ENCODE results near the gene PTGES3.
A peak's percentile ranks its signal among the peaks of the same experiment; 100 is the strongest.

The PTGES3 gene

GRCh38 chr12:56635806-56636674 lies 52.0 kb downstream of the PTGES3 start (continued):
- TF ChIP-seq ZNF692 (tag by site-specific recombination; IDR thresholded peaks at IDR 0.05): peak; percentile 68
- 0 out of 2 replicates have a peak, but pooled peaks have one; percentile 49 for TF ChIP-seq KLF16 (tag by site-specific recombination; IDR thresholded peaks at IDR 0.05)
- TF ChIP-seq ZIC2 (tag by site-specific recombination; IDR thresholded peaks at IDR 0.05): peak; percentile 73
- 0 out of 2 replicates have a peak, but pooled peaks have one; percentile 22 for TF ChIP-seq ZNF423 (tag by site-specific recombination; IDR thresholded peaks at IDR 0.05)
- TF ChIP-seq OSR2 (tag by site-specific recombination; IDR thresholded peaks at IDR 0.05): peak; percentile 60

DNA sequence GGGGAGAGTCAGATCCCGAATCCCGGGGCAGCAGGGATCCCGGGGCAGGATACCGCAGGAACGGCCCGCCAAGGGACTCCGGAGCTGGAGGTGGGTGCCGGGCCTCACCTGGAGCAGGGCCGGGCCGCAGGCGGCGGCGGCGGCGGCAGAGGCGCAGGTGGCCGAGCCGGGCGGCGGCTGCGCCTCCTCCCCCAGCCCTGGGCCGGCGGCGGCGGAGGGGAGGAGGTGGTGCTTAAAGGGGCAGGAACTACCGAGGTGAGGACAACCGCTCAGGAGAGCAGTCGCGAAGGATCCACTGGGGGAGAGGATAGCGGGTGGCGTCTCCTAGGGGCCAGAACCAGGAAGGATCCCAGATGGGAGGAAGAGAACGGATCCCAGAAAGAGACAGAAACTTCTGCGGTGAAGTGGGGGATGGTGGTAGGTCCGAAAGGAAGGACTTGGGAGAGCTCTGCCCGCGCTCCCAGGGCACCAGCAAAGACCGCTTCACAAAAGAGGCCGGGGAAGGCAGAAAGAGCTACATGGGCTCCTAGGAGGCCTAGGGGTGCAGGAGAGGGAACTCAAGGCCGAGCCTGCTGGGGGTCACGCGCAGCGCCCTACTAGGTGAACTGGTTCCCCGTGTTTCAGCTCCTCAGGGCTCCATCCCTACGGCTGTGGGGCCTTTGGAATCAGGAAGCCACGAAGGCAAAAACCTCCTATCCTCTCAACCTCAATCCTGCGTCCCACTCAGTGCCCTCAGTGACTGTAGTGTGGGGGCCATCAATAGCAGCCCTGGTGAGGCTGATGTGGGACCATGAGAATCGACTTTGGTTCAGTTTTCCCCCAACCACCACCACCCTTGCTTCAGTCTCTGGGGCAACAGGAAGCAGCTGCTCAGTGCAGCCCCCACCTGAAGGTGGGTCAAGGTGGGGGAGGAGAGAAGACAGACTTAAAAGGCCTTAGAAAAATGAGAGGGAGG lies 53.0 kb downstream of the PTGES3 start:
- peaks cover 25% of the 10 kb centered on the region for H3K4me1 ChIP-seq (ENCODE audit: control insufficient read depth, insufficient read depth, low read length)
- POLR2A ChIA-PET: interaction anchor here (0.6 to 3.7 kb wide), 15 partner anchors 9 to 1298 kb away, joined by 3 to 77 read pairs (median 4); partner anchors contain the start of genes ATP5F1B, MYL6, NACA and PRIM1
- CTCF ChIA-PET: interaction anchor here (0.5 to 3.1 kb wide), 24 partner anchors 7 to 881 kb away, joined by 3 to 56 read pairs (median 8); partner anchors contain the start of genes ATP5F1B, RBMS2 and ZC3H10
- H3K4me3 ChIP-seq (ENCODE audit: low read depth, low read length): peak overlapping the region; percentile 76
- peaks cover 22 to 29% of the 10 kb centered on the region in 2 experiments for H3K36me3 ChIP-seq (ENCODE audit: control insufficient read depth in 2 of 2, insufficient read depth in 1 of 2, low read length in 2 of 2)
- no peaks in the 10 kb centered on the region for H3K9me3 ChIP-seq (ENCODE audit: control insufficient read depth, insufficient read depth, low read depth, low read length)
- H3K27ac ChIP-seq (ENCODE audit: extremely low read depth, low read depth, low read length): peak overlapping the region; percentile 91
- peak; percentile 11; the same call in 1 of the 2 replicates for TF ChIP-seq PRDM4 (tag by site-specific recombination; IDR thresholded peaks at IDR 0.05)
- TF ChIP-seq GLIS2 (tag by site-specific recombination; IDR thresholded peaks at IDR 0.05): peak; percentile 81
- peak; percentile 73 for TF ChIP-seq ZBTB48 (tag by site-specific recombination; IDR thresholded peaks at IDR 0.05)
- peak; percentile 10; the same call in 1 of the 2 replicates for TF ChIP-seq ZBTB20 (tag by site-specific recombination; IDR thresholded peaks at IDR 0.05)
- peak; percentile 94 for TF ChIP-seq IKZF3 (tag by site-specific recombination; IDR thresholded peaks at IDR 0.05)
- TF ChIP-seq BCL11A (tag by site-specific recombination; IDR thresholded peaks at IDR 0.05; ENCODE audit: low read depth): peak; percentile 36; the same call in 1 of the 2 replicates
- TF ChIP-seq ZSCAN16 (tag by site-specific recombination; IDR thresholded peaks at IDR 0.05): no peak
- TF ChIP-seq ZBTB17 (tag by site-specific recombination; IDR thresholded peaks at IDR 0.05): peak; percentile 94
- TF ChIP-seq ZNF600 (tag by site-specific recombination; IDR thresholded peaks at IDR 0.05): peak; percentile 63; the same call in 1 of the 2 replicates
- no peak for TF ChIP-seq ZNF558 (tag by site-specific recombination; IDR thresholded peaks at IDR 0.05)
- peak; percentile 44; the same call in 1 of the 2 replicates for TF ChIP-seq ZBTB11 (tag by site-specific recombination; conservative IDR thresholded peaks at IDR 0.05; ENCODE audit: low read depth)
- peak; percentile 67 for TF ChIP-seq SP2 (tag by site-specific recombination; IDR thresholded peaks at IDR 0.05)
- TF ChIP-seq ZFP69B (tag by site-specific recombination; IDR thresholded peaks at IDR 0.05): peak; percentile 73
- no peak for TF ChIP-seq GFI1B (tag by site-specific recombination; IDR thresholded peaks at IDR 0.05)
- peak; percentile 83 for TF ChIP-seq ZNF692 (tag by site-specific recombination; IDR thresholded peaks at IDR 0.05)
- TF ChIP-seq ZNF510 (tag by site-specific recombination; IDR thresholded peaks at IDR 0.05; ENCODE audit: insufficient replicate concordance): no peak
- peak; percentile 31 for TF ChIP-seq ZBTB26 (tag by site-specific recombination; optimal IDR thresholded peaks at IDR 0.05)
